Nephron (organoid): Measurements from ENCODE around the gene SNUPN.
"Not testable (repeated sequence)": the region's sequence is repeated elsewhere in the genome, so short reads cannot be mapped to it uniquely, and the experiment has no call there.

ENCODE experiments used
- H3K27ac Mint-ChIP-seq, 3 experiments: 2 replicates each; pipeline ENCODE4 v1.8.0; 2020; ENCODE audit warnings: mixed read lengths in 3 of 3, mild to moderate bottlenecking in 2 of 3, moderate library complexity in 1 of 3
- H3K27me3 Mint-ChIP-seq: 2 replicates; pipeline ENCODE4 v1.8.0; 2021; ENCODE audit warnings: low read depth, mild to moderate bottlenecking, moderate library complexity, mixed read lengths
- H3K36me3 Mint-ChIP-seq: 2 replicates; pipeline ENCODE4 v1.8.0; 2020; ENCODE audit warnings: low read depth, mixed read lengths
- H3K4me1 Mint-ChIP-seq: 2 replicates; pipeline ENCODE4 v1.8.0; 2020; ENCODE audit warnings: mixed read lengths
- H3K4me3 Mint-ChIP-seq, 3 experiments: 2 replicates each; pipeline ENCODE4 v1.8.0; 2020; ENCODE audit warnings: mild to moderate bottlenecking in 3 of 3, mixed read lengths in 3 of 3, moderate library complexity in 2 of 3
- H3K9me3 Mint-ChIP-seq: 2 replicates; pipeline ENCODE4 v1.8.0; 2020; ENCODE audit warnings: mixed read lengths
- TF ChIP-seq, protein P1 (sequence below), 3 experiments: fragments of 200-600 bp; sonication (generic); IDR thresholded peaks; one replicate each; pipeline ENCODE4 v1.5.0; 2021; ENCODE audit warnings: antibody characterized with exemption in 3 of 3; ENCODE audit not compliant: unreplicated experiment in 3 of 3

The SNUPN gene

DNA sequence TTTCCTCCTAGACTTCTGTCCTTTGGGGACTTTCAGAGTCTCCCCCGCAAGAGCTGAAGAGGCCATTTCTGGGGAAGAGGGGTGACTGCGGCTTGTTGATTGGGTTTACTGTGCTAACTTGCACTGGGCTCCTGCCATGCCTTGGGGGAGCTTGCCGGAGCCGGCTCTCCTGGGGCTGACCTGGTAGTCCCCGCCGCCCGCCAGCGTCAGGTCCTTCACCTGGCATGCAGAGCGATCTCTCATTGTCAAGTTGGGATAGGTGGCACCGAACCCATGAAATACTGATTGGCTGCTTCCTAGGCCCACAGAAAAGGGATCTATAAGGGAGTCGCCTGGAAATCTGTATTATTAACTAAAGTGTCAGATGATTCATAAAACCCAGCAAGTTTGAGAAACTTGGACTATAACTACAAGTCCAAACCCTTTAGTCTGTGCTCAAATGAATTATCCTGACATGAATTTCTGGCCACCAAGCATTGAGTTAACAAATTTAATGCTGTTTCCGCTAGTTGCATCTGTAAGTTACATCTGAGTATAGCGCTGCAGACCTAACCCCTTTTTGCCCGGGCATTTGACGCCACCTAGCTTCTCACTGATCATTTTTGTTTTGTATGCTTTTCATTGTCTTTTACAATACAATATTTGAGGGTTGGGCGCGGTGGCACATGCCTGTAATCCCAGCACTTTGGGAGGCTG is 15.1 kb upstream of the SNUPN start:
- Mint-ChIP-seq H3K36me3 (no peaks in the 10 kb centered on the region), H3K4me3 (peak overlapping the region; percentile 86 to 95 (median 92)), H3K4me1 (peaks cover 20% of the 10 kb centered on the region), H3K27ac (peak overlapping the region; percentile 92 to 94 (median 93)), H3K9me3 (no peaks in the 10 kb centered on the region), H3K27me3 (no peaks in the 10 kb centered on the region)
- TF ChIP-seq, protein P1, sequence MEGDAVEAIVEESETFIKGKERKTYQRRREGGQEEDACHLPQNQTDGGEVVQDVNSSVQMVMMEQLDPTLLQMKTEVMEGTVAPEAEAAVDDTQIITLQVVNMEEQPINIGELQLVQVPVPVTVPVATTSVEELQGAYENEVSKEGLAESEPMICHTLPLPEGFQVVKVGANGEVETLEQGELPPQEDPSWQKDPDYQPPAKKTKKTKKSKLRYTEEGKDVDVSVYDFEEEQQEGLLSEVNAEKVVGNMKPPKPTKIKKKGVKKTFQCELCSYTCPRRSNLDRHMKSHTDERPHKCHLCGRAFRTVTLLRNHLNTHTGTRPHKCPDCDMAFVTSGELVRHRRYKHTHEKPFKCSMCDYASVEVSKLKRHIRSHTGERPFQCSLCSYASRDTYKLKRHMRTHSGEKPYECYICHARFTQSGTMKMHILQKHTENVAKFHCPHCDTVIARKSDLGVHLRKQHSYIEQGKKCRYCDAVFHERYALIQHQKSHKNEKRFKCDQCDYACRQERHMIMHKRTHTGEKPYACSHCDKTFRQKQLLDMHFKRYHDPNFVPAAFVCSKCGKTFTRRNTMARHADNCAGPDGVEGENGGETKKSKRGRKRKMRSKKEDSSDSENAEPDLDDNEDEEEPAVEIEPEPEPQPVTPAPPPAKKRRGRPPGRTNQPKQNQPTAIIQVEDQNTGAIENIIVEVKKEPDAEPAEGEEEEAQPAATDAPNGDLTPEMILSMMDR (IDR thresholded peaks at IDR 0.05; ENCODE audit: unreplicated experiment in 3 of 3): peak in 1 of 3 experiments; percentile 15

DNA sequence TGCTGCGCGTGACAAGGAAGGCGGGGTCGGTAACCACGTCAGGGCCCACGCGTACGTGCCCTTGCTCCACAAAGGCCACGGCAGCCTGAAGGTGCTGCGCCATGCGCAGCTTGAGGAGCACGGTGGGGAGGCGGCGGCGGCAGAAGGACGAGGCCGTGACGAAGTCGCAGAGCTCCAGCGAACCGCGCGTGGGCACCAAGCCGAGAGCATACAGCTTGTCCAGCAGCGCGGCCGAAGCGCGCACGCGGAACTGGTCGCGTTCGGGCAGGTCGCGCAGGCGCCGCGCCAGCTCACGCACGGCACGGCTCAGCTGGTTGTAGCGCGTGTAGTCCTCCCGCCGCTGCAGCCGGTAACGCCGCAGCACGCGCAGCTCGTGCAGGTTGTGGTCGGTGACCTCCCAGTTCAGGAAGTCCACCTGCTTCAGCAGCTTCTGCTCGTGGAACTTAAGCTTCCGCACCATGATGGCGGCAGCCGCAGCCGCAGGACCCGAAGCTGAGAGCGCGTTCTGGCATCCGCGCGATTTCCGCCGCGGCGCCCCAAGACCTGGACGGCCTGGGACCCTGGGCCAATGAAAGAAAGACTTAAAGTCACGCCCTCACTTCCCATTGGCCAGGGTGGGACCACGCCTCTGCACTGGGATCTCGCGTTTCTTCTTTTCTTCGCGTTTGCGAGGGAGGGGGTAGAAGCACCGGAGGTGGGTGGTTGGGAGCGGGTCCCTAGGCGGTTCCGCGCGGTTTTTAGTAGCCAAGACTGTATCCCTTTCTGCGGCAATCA is 14.4 kb upstream of the SNUPN start, which contains the start of gene IMP3:
TSS of gene IMP3 (minus strand) at position 516 of the 774 bp plus-strand sequence. CDS start at position 460, 56 bp downstream.
- no peaks in the 10 kb centered on the region for H3K36me3 Mint-ChIP-seq
- TF ChIP-seq, protein P1 (IDR thresholded peaks at IDR 0.05; ENCODE audit: unreplicated experiment in 3 of 3): no peak
- no peaks in the 10 kb centered on the region for H3K9me3 Mint-ChIP-seq
- H3K27me3 Mint-ChIP-seq: no peaks in the 10 kb centered on the region
- peak within 1 kb of the TSS; percentile 92 to 94 (median 93) for H3K27ac Mint-ChIP-seq
- H3K4me1 Mint-ChIP-seq: peaks cover 20% of the 10 kb centered on the region
- H3K4me3 Mint-ChIP-seq: peak within 1 kb of the TSS; percentile 86 to 95 (median 92)

DNA sequence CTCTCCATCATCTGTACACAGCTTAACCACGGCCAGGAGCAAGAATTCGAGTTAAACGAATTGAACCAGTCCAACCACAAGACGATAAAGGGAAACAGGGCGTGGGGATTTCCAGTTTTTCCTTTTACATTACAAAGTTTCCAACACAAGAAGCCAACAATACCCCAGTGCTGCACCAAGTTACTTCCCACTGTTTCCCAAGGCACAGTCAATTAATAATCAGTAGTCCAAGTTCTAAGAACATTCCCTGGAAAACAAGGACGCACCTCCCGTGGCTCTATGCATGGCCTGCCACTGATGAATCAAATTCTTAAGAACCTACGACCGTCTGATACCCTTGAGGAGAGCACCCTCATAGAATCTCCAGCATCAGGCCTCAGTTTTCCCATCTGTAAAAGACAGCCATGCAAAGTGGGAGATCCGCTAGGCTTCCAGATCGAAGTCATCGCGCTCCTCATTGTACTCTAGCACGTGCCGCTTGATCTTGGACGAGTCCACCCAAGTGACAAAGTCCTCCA is 13.7 kb upstream of the SNUPN start:
- peaks cover 20% of the 10 kb centered on the region for H3K4me1 Mint-ChIP-seq
- no peaks in the 10 kb centered on the region for H3K9me3 Mint-ChIP-seq
- TF ChIP-seq, protein P1 (IDR thresholded peaks at IDR 0.05; ENCODE audit: unreplicated experiment in 3 of 3): no peak
- no peaks in the 10 kb centered on the region for H3K27me3 Mint-ChIP-seq
- H3K27ac Mint-ChIP-seq: peak overlapping the region; percentile 92 to 94 (median 93)
- peak overlapping the region; percentile 86 to 95 (median 92) for H3K4me3 Mint-ChIP-seq
- H3K36me3 Mint-ChIP-seq: no peaks in the 10 kb centered on the region

DNA sequence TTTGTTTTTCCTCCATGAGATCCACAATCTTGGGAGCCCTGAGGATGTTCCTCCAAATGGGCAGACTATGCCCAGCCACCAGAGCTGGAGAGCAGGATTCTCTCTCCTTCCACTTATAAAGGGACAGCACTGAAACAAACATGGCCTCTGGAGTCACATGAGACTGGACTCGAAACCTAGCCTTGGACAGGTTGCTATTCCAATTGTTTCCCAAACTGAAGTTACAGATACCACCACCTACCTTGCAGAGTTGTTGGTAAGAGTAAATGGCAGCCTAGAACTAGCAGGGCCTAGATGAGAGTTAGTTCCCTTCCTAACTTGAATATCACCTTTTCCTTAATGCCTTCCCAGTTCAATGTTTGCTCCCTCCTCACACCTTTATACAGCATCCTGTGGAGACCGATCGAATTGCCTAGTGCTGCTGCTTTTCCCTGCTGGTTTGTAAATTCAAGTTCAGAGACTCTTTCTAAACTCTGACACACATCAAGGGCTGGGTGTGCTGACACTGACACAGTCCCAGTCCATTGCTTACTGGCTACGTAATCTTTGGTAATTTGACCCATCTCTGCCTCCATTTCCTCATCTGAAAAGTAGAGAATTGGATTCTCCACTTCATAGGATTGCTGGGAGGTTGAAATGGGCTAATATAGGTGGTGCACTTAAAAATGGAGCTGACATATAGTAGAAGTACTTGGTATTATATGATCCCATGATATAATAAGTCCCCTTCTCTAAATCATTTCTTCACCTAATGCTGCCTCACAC is 11.9 kb upstream of the SNUPN start:
- Mint-ChIP-seq H3K27me3 (no peaks in the 10 kb centered on the region), H3K9me3 (no peaks in the 10 kb centered on the region), H3K4me3 (peak overlapping the region in 2 of 3 experiments; percentile 34 to 86), H3K4me1 (peaks cover 20% of the 10 kb centered on the region), H3K36me3 (no peaks in the 10 kb centered on the region), H3K27ac (no peak overlapping the region)
- TF ChIP-seq, protein P1 (IDR thresholded peaks at IDR 0.05; ENCODE audit: unreplicated experiment in 3 of 3): no peak

DNA sequence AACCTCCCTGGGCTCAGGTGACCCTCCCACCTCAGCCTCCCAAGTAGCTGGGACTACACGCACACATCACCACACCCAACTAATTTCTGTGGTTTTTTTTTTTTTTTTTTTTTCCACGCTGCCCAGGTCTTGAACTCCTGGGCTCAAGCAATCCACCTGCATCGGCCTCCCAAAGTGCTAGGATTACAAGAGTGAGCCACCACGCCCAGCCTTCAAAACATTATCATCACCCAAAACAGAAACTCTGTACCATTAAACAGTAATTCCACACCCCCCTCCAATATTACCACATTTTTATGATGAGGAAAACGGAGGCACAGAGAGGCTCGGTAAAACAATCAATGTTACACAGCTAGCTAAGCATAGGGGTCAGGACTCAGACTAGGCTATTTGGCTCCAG is 10.5 kb upstream of the SNUPN start:
- TF ChIP-seq, protein P1 (IDR thresholded peaks at IDR 0.05; ENCODE audit: unreplicated experiment in 3 of 3): no peak
- Mint-ChIP-seq H3K9me3 (no peaks in the 10 kb centered on the region), H3K4me1 (peaks cover 20% of the 10 kb centered on the region), H3K27ac (no peak overlapping the region), H3K36me3 (no peaks in the 10 kb centered on the region), H3K27me3 (no peaks in the 10 kb centered on the region), H3K4me3 (no peak overlapping the region)

DNA sequence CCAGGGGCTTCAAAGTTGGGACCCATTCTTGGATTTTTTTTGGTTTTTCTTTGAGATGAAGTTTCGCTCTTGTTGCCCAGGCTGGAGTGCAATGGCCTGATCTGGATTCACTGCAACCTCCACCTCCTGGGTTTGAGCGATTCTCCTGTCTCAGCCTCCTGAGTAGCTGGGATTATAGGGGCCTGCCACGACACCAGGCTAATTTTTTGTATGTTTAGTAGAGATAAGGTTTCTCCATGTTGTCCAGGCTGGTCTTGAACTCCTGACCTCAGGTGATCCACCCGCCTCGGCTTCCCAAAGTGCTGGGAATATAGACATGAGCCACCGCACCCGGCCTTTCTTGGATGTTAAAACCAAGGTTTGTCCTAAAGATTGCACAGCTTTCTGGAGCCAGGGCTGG is 8.4 kb upstream of the SNUPN start:
- Mint-ChIP-seq H3K27ac (peak overlapping the region in 1 of 3 experiments; percentile 52), H3K4me1 (peaks cover 15% of the 10 kb centered on the region)
- not testable (repeated sequence) for H3K27me3 Mint-ChIP-seq, H3K36me3 Mint-ChIP-seq, H3K9me3 Mint-ChIP-seq, H3K4me3 Mint-ChIP-seq
